Skin epidermis (tissue), 12 donors: ENCODE data around the gene NSUN2.
"Not testable (repeated sequence)": the region's sequence is repeated elsewhere in the genome, so short reads cannot be mapped to it uniquely, and the experiment has no call there.

Experiments
- H3K27ac ChIP-seq, 21 experiments: fragments of 200-600 bp; sonication (generic) in 11 of 21; one replicate each; pipeline ENCODE4 v1.5.0; 2020; ENCODE audit warnings: mild to moderate bottlenecking in 3 of 21, inconsistent platforms in 2 of 21, moderate library complexity in 2 of 21
- H3K4me3 ChIP-seq, 7 experiments: fragments of 200-600 bp; sonication (generic) in 2 of 7; one replicate each; pipeline ENCODE4 v1.5.0; 2020; ENCODE audit warnings: inconsistent platforms in 2 of 7, mild to moderate bottlenecking in 2 of 7, moderate library complexity in 1 of 7

The NSUN2 gene

DNA sequence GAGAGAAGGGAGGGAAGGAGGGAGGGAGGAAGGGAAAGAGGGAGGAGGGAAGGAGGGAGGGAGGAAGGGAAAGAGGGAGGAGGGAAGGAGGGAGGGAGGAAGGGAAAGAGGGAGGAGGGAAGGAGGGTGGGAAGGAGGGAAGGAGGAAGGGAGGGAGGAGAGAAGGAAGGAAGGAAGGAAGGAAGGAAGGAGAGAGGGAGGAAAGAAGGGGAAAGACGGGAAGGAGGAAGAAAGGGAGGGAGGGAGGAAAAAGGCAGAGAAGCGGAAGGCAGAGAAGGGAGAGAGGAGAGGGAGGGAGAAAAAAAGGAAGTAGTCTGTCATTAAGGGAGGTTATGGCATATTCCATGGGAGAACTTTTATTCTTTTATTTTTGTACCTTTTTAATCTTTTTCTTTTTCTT lies 61.2 kb downstream of the NSUN2 start:
- H3K4me3 ChIP-seq, H3K27ac ChIP-seq: not testable (repeated sequence)

DNA sequence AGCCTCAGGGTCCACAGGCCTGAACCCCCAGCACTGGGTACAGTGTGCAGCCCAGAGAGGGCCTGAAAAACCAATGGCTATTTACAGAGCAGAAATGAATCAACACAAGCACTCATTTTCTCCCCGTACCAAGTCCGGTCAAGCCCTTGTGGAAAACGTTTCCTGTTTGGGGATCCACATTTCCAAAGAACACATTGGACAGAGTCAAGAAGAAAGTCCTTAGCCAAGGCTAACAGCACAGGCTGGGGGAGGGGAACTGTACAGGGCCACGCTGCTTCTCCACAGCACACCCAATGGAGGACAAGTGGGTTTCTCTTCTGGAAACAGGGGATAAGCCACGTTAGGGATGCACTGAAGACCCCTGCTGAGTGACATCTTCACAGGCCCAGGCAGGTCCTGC lies 62.3 kb downstream of the NSUN2 start:
- Histone ChIP-seq H3K27ac (no peak overlapping the region), H3K4me3 (no peak overlapping the region)

DNA sequence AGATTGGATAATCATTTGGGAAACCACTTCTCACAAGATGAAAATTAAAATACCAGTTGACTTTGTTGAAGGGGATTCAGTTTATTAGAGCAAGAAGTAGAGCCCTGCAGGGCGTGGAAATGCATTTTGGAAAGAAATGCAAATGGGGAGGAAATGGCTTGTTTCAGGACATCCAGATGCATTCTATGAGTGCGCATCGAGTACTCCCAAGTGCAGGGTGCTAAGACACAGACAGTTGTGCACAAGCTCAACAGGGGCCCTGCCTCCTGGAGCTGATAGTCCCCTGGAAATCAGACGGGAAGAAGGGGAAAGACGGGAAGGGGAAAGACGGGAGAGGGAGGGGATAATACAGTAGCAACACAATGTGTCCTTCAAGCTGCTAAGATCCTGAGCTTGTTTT lies 64.0 kb downstream of the NSUN2 start:
- Histone ChIP-seq H3K27ac (no peak overlapping the region), H3K4me3 (no peak overlapping the region)

DNA sequence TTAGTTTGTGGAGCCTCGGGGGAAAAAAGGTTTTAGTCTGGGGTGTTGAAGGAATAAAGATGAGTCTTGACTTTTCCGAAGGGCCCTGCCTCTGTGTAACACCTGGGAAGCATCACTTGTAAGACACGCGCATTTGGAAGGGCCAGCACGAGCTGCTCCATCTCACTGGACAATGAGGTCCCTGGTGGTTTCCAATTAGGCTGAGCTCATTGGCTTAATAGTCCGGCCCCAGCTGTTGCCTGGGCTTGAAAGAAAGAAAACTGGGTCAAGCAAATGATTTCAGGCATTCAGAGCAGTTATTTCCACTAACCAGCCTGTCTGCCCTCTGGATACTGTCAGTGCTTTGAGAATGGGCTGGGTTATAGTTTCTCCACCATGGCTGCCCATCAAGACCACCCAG lies 64.5 kb downstream of the NSUN2 start:
- no peak overlapping the region for H3K27ac ChIP-seq

DNA sequence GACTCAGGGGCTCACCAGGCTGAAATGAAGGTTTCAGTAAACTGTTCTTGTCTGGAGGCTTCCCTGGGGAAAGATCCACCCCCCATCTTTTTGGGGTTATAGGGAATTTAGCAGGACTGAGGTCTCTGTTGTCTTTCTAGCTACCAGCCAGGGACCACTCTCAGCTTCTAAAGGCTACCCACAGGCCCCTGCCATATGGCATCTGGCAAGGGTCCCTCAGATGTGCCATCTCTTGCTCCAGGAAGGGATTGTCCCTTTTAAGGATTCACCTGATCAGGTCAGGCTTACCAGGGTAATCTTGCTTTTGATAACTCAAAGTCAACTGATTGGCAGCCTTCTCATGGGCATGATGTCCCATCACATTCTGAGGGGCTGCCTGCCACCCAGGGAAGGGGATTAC lies 65.0 kb downstream of the NSUN2 start:
- H3K27ac ChIP-seq = no peak overlapping the region
- no peak overlapping the region for H3K4me3 ChIP-seq

More for the DNA sequence above, 64.5 kb downstream of the NSUN2 start:
- no peak overlapping the region for H3K4me3 ChIP-seq

DNA sequence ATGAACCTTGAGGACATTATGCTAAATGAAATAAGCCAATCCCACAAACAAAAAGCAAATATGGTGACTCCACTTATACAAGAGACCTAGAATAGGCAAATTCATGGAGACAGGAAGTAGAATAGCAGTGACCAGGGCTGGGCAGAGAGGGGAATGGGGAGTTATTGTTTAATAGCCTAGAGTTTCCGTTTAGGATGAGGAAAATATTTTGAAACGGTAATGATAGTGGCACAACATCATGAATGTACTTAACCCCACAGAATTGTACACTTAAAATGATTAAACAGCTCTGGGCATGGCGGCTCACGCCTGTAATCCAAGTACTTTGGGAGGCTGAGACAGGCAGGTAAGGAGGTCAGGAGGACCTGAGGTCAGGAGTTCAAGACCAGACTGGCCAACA lies 65.8 kb downstream of the NSUN2 start:
- Histone ChIP-seq H3K27ac (no peak overlapping the region), H3K4me3 (no peak overlapping the region)

DNA sequence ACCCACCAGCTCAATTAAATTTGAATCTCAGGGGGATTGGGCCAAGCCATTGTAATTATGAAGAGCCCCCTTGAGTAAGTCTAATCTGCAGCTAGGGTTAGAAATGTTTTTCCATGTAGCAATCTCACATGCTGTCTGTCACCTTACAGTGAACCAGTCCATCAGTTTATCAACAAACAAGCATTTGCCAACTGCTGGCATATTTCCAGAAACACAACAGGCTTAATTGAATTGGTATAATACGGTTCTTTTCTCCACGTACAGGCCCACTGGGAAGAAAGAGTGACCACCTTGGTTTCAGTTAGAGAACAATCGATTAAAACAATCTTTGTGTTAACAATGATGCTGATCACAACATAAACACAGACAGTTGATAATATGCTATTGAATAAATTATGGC lies 67.4 kb downstream of the NSUN2 start:
- H3K4me3 ChIP-seq = no peak overlapping the region

DNA sequence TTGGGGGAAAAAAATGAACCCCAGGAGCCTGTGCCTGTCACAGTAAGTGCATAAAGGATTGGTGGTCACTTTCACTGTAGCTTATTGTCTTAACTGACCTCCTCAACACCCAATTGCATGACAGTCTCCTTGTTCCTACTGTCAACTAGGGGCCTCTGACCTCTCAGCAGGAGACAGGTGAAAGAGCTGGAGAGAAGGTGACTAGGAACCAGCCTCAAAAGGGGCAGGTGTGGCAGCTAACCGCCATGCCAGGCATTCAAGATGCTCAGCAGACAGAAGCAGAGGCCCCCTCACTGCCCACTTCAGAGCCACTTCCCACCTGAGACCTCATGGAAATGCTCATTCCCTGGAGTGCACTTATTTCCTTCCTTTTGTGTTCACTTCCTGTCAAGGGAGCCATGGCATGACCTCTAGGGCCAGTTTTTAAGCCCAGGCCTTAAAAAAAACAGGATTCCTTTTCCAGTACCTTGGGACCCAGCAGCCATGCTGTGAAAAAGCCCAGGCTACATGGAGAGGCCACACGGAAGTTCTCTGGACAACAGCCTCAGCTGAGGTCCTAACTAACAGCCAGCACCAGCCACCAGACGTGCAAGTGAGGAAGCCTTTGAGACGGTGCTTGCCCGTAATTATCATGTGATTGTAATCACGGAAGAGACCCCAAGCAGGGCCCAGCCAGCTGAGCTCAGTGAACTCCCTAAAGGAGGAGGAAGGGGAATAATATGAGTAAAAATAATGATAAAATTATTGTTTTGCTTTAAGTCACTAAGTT lies 74.9 kb downstream of the NSUN2 start:
- H3K27ac ChIP-seq = no peak overlapping the region
- H3K4me3 ChIP-seq = no peak overlapping the region

More for the DNA sequence above, 67.4 kb downstream of the NSUN2 start:
- no peak overlapping the region for H3K27ac ChIP-seq

DNA sequence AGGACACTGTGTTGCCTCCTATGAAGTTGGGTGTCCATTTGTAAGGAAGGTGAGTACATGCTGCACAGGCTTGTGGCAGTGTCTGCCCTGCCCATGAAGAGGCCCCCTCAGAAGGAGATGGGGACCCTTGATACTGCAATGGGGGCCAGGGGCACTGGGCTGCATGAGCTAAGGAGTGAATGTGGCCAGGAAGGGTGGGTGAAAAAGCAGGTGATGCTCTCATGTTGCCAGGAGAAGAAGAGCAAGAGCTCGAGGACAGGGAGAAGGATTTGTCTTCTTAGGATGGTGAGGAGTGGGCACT lies 76.1 kb downstream of the NSUN2 start:
- H3K27ac ChIP-seq = no peak overlapping the region

DNA sequence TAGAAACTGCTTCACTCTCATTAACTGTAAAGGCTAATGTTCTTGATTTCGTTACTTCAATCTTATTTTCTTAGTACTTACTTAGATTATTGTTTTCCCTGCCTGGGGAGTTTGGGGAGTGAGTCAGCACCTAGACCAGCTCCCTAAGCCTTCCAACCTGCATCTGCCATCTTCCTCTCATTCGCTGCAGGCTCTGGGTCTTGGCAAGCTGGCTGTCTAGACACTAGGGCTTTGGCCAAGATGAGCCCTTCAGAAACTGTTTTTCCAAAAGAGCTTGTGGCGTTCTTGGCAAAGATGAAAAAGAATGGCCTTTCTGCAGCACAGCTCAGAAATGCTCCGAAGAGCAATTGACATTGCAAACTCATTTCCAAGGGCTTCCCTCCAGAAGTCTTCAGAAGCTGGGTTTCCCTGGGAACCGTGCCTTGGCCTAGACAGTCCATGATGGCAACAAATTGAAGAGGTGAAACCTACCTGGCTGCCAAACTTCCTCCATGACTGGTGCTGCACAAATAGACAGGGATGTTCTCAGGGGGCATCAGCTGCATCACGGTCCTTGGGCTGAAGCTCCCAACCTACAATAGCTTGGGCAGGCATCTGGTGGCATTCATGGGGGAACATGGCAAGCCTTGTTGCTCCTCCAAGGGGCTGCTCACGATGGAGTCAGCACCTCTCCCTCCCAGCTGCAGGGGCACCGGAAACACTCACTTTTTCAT lies 76.6 kb downstream of the NSUN2 start:
- H3K4me3 ChIP-seq = no peak overlapping the region

More for the DNA sequence above, 76.1 kb downstream of the NSUN2 start:
- no peak overlapping the region for H3K4me3 ChIP-seq

DNA sequence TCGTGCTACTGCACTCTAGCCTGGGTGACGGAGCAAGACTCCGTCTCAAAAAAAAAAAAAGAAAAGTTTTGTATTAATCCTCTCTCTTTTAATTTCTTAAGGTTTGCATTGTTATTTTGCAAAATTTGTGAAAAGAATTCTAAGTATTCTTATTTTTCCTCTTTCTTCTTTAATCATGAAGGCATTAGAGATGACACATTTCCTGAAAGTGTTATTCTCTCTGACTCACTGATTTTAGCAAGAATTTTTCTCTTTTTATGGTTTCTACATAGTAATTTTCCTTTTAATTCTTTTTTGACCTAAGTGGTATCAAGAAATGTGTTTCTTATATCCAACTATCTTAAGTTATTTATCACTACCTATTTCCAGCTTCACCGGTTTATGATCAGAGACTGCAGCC lies 78.0 kb downstream of the NSUN2 start:
- Histone ChIP-seq H3K4me3 (no peak overlapping the region), H3K27ac (no peak overlapping the region)

More for the DNA sequence above, 76.6 kb downstream of the NSUN2 start:
- H3K27ac ChIP-seq = no peak overlapping the region

DNA sequence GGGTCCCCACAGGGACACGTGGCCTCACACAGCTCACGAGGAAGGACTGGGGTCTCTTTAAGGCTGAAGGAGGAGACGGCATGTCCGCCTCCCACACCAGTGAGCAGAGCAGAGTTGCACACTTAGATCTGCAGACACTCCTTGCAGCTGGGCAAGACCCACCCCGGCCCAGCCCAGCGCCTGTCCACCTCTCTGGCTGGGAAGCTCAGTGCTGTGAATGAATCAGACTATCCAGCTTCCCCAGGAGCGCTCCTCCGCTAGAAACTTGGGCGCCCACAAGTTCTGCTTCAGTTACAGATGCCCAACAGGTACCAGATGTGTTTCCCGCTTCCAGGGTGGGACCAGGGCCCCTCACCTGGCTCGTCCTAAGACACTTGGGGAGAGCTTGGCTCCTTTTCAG lies 78.9 kb downstream of the NSUN2 start:
- Histone ChIP-seq H3K4me3 (no peak overlapping the region), H3K27ac (no peak overlapping the region)

DNA sequence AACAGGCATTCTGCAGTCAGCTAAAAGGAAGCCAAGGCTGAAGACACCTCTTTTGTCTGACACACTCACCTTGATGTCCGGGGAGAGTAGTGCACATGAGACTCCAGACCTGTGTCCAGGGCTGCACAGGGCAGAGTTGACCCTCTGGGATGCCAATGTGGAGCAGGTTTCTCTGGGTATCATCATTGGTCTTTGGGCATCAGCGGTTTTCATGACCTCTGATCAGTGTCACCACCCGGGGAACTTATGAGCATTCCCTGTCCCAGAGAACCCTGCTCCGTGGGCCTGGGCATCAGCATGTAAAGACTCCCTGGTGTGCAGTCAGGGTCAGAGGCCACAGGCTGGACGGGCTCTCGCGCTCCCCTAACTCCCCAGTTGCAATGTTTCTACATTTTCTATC lies 80.2 kb downstream of the NSUN2 start:
- no peak overlapping the region for H3K4me3 ChIP-seq
- no peak overlapping the region for H3K27ac ChIP-seq

DNA sequence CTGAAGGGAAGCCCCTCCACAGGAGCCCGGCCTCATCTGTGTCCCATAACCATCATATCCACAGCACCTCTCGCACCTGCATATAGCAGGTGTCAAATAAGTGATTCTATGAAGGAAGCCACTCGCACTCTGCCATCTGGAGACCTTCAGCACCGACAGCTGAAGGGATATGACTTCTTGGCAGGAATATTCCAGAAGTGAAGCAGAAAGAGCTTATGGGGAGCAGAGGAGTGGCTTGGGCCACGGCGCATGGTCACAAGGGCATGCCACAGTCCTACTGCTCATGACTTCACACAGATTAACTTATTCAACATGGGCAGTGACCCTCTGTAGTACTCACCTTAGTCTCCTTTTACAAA lies 80.9 kb downstream of the NSUN2 start:
- Histone ChIP-seq H3K4me3 (no peak overlapping the region), H3K27ac (no peak overlapping the region)

DNA sequence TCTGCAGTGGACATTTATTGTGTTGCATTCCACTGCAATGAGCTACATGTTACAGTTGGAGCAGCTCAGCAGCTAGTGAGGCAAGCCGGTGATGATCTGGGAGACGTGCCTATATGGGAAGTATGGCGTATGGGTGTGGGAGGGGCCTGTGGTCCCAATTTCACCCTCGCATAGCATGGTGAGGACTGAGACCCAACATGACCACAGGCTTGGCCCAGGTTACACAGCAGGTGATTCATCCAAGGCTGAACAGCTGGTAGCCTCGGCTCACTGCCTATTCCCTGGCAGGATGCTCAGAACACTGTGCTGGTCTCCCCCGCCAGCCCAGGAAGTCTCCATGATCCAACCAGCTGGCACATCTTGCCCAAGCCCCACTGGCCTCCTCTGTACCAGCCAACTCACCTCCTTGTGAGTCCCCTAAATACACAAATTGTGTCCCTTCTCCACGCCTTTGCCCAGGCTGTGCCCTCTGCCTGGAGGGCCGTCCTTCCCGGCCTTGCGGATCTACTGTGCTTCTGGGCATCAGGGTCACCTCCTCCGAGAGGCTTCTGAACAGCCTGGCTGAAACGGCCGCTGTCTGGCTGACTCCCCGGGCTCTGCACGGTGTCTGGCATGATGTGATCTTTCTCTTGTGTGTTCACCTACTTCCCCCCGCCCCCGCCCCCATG lies 81.4 kb downstream of the NSUN2 start:
- Histone ChIP-seq H3K27ac (no peak overlapping the region), H3K4me3 (no peak overlapping the region)

DNA sequence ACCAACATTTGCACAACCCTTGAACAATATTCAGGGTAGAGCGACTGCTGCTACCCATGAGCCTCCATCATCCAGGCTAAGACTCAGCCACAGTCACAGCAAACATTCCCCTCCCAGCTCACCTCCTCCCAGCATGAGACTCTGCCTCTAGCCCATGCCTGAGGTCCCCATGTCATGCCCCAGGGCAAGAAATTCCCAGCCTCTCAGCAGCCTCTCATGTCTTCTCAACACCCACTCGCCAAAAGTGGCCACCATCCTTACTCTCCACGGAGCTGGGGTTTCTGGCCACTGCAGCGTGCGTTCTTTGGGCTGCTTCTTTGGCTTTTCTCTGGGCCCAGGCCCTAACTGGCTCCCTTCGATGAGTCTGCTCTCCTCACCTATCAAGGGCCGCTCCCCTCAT lies 82.2 kb downstream of the NSUN2 start:
- Histone ChIP-seq H3K27ac (no peak overlapping the region), H3K4me3 (no peak overlapping the region)
